ENCODE data around the gene FBLN1.

Gene FBLN1

DNA sequence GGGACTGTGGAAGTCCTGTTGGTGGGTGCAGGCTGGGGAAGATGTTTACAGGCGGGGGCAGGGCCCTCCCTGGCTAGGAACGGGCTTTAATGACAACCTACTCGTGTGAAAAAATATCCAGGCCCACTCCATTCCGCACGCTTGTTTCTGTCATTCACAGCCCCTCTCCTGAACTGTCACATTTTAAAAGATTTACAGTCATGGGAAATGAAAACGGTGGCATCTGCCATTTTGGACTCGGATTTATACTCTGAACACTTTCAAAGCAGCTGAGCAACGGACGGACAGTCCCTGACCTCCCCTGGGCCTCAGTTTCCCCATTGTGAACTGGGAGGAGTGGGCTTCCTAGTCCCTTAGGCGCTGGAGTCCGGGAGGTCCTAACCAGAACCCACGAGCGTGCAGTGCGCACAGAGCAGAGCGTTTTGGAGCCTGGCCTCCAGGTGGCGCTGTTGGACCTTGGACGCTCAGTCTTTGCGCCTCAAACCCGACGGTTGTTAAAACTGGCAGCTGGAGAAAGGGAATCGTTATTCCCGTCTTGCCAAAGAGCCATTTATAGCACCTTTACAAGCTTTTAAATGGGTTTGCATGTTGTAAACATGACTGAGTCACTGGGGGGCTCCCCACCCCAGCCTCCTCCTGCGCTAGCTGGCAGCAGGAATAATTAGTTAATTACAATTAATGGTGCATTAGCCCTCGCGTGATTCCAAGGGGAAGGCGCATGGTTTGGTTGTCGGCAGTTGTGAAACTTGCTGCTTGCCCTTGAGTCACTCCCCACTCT, 75.3 kb downstream of the FBLN1 start:
- peak; percentile 79 for TF ChIP-seq CTCF (IDR thresholded peaks at IDR 0.05)
- H3K9me3 ChIP-seq (ENCODE audit: control insufficient read depth, low read length): no peaks in the 10 kb centered on the region
- H3K79me2 ChIP-seq: no peaks in the 10 kb centered on the region
- H3K27ac ChIP-seq: no peak overlapping the region
- H2AFZ ChIP-seq: no peak overlapping the region
- no peaks in the 10 kb centered on the region for H3K36me3 ChIP-seq (ENCODE audit: control insufficient read depth, insufficient read depth, low read length)
- no peaks in the 10 kb centered on the region for H3K27me3 ChIP-seq (ENCODE audit: control insufficient read depth, insufficient read depth, low read length)
- no peak overlapping the region for H3K4me3 ChIP-seq (ENCODE audit: low read depth, low read length)
- H3K4me1 ChIP-seq: no peaks in the 10 kb centered on the region
- H3K4me2 ChIP-seq (ENCODE audit: low read length): no peak overlapping the region
- no peak overlapping the region for H3K9ac ChIP-seq

- Histone ChIP-seq H3K27ac (no peak overlapping the region), H3K4me2 (ENCODE audit: low read length) (no peak overlapping the region), H3K9ac (no peak overlapping the region), H3K36me3 (ENCODE audit: control insufficient read depth, insufficient read depth, low read length) (no peaks in the 10 kb centered on the region), H3K27me3 (ENCODE audit: control insufficient read depth, insufficient read depth, low read length) (no peaks in the 10 kb centered on the region), H3K4me1 (no peaks in the 10 kb centered on the region), H3K79me2 (no peaks in the 10 kb centered on the region), H3K9me3 (ENCODE audit: control insufficient read depth, low read length) (no peaks in the 10 kb centered on the region), H2AFZ (no peak overlapping the region), H3K4me3 (ENCODE audit: low read depth, low read length) (no peak overlapping the region)
- no peak for TF ChIP-seq CTCF (IDR thresholded peaks at IDR 0.05)
Observed at GRCh38 chr22:45578524-45579147, 76.0 kb downstream of the FBLN1 start.

DNA sequence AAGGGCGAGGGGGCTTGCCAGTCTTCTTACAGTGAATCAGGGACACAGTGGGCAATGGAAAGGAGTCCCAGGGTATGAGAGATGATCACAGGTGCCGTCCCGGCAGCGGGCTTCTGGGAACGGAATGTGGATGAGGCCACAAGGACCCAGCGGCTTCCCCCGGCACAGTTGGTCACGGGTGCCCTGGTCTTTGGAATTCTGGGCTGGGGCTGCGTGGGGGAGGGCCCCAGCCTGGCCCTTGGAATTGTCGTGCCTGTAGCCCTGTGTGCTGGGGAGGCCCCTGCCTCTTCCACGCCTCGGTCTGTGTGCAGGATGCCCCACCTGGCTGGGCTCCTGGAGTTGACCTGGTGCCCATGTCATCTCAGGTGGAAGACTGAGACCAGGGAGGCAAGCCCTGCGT, 76.6 kb downstream of the FBLN1 start:
- H3K79me2 ChIP-seq: no peaks in the 10 kb centered on the region
- H2AFZ ChIP-seq: no peak overlapping the region
- no peak overlapping the region for H3K9ac ChIP-seq
- no peaks in the 10 kb centered on the region for H3K9me3 ChIP-seq (ENCODE audit: control insufficient read depth, low read length)
- H3K36me3 ChIP-seq (ENCODE audit: control insufficient read depth, insufficient read depth, low read length): no peaks in the 10 kb centered on the region
- H3K4me3 ChIP-seq (ENCODE audit: low read depth, low read length): no peak overlapping the region
- no peak overlapping the region for H3K4me2 ChIP-seq (ENCODE audit: low read length)
- no peaks in the 10 kb centered on the region for H3K4me1 ChIP-seq
- H3K27ac ChIP-seq: no peak overlapping the region
- H3K27me3 ChIP-seq (ENCODE audit: control insufficient read depth, insufficient read depth, low read length): no peaks in the 10 kb centered on the region
- TF ChIP-seq CTCF (IDR thresholded peaks at IDR 0.05): no peak

- Histone ChIP-seq H3K9me3 (ENCODE audit: control insufficient read depth, low read length) (no peaks in the 10 kb centered on the region), H3K27me3 (ENCODE audit: control insufficient read depth, insufficient read depth, low read length) (no peaks in the 10 kb centered on the region), H2AFZ (no peak overlapping the region), H3K36me3 (ENCODE audit: control insufficient read depth, insufficient read depth, low read length) (no peaks in the 10 kb centered on the region), H3K27ac (no peak overlapping the region), H3K79me2 (no peaks in the 10 kb centered on the region), H3K4me1 (no peaks in the 10 kb centered on the region), H3K4me3 (ENCODE audit: low read depth, low read length) (no peak overlapping the region), H3K4me2 (ENCODE audit: low read length) (no peak overlapping the region), H3K9ac (no peak overlapping the region)
- no peak for TF ChIP-seq CTCF (IDR thresholded peaks at IDR 0.05)
Observed at GRCh38 chr22:45579806-45580725, 77.4 kb downstream of the FBLN1 start.
